ENCODE data around the gene ZMYND19.

The ZMYND19 gene

DNA sequence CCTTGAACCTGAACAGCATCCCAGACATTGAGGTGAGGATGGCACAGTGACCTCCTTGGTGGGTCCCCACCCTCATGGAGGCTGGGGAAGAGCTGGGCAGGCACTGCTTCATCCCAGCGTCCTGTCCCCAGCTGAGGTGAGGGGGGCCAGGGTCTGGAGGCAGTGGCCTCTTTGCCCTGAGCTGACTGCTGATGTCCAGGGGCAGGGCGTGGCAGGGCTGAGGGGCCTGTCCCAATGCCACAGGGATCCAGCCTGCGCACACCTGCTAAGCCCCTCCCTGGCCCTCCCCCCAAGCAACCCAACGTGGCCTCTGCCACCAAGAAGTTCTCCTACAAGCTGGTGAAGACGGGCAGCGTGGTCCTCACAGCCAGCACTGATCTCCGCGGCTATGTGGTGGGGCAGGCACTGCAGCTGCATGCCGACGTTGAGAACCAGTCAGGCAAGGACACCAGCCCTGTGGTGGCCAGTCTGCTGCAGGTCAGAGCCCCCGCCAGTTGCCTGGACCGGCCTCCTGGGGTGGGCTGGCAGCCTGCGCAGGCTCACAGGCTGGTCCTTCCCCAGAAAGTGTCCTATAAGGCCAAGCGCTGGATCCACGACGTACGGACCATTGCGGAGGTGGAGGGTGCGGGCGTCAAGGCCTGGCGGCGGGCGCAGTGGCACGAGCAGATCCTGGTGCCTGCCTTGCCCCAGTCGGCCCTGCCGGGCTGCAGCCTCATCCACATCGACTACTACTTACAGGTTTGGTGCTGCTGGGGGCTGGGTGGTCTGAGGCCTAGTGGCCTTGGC, 23.6 kb upstream of the ZMYND19 start:
- DNase-seq (ENCODE audit: low read depth), result no peak

DNA sequence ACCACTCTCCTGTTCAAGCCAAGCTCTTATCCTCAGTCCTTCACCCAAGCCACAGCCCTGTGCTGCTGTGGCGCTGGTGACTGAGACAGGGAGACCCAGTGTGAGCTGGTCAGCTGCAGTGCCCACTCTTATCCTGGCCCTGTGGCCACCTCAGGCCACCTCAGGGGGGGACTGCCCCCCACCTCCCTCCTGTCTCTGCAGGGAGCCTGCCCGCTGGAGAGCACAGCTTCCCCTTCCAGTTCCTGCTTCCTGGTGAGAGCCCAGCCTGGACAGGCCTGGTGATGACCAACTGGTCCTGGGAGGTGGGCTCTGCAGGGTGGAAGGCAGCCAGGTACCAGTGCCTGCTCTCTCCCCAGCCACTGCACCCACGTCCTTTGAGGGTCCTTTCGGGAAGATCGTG, 22.9 kb upstream of the ZMYND19 start:
- no peak for DNase-seq (ENCODE audit: low read depth)
- no peak overlapping the region for H3K4me3 ChIP-seq (ENCODE audit: low read depth, low read length)

More for the DNA sequence above, 23.6 kb upstream of the ZMYND19 start:
- TF ChIP-seq, protein P1, sequence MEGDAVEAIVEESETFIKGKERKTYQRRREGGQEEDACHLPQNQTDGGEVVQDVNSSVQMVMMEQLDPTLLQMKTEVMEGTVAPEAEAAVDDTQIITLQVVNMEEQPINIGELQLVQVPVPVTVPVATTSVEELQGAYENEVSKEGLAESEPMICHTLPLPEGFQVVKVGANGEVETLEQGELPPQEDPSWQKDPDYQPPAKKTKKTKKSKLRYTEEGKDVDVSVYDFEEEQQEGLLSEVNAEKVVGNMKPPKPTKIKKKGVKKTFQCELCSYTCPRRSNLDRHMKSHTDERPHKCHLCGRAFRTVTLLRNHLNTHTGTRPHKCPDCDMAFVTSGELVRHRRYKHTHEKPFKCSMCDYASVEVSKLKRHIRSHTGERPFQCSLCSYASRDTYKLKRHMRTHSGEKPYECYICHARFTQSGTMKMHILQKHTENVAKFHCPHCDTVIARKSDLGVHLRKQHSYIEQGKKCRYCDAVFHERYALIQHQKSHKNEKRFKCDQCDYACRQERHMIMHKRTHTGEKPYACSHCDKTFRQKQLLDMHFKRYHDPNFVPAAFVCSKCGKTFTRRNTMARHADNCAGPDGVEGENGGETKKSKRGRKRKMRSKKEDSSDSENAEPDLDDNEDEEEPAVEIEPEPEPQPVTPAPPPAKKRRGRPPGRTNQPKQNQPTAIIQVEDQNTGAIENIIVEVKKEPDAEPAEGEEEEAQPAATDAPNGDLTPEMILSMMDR (IDR thresholded peaks at IDR 0.05; ENCODE audit: insufficient read depth, low read depth, low read length, missing control alignments), result no peak
- no peak overlapping the region for H3K4me3 ChIP-seq (ENCODE audit: low read depth, low read length)

GRCh38 chr9:137612741-137613142, 22.4 kb upstream of the ZMYND19 start:
- H3K4me3 ChIP-seq (ENCODE audit: low read depth, low read length), result no peak overlapping the region
- DNase-seq (ENCODE audit: low read depth), result no peak
- TF ChIP-seq, protein P1 (IDR thresholded peaks at IDR 0.05; ENCODE audit: insufficient read depth, low read depth, low read length, missing control alignments), result no peak

More for the DNA sequence above, 22.9 kb upstream of the ZMYND19 start:
- TF ChIP-seq, protein P1 (IDR thresholded peaks at IDR 0.05; ENCODE audit: insufficient read depth, low read depth, low read length, missing control alignments), result no peak

GRCh38 chr9:137611623-137612609, 21.6 kb upstream of the ZMYND19 start:
- TF ChIP-seq, protein P1 (IDR thresholded peaks at IDR 0.05; ENCODE audit: insufficient read depth, low read depth, low read length, missing control alignments), result no peak
- H3K4me3 ChIP-seq (ENCODE audit: low read depth, low read length), result no peak overlapping the region
- DNase-seq (ENCODE audit: low read depth), result no peak

DNA sequence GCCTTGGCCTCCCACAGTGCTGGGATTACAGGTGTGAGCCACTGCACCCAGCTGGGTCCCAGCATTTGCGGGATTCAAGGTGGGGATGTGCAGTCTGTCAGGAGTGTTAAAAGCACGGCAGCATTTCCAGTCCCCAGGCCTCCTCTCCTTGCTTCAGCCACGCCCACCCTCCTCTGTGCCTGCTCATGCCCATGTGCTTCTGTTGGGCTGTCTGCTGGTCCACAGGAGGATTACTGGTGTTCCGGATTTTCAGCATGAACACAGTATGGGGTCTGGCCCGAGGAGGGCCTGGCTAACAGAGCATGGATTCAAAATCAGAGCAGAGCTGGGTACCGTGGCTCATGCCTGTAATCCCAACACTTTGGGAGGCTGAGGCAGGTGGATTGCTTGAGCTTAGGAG, 20.6 kb upstream of the ZMYND19 start:
- H3K4me3 ChIP-seq (ENCODE audit: low read depth, low read length), result no peak overlapping the region
- no peak for DNase-seq (ENCODE audit: low read depth)
- TF ChIP-seq, protein P1 (IDR thresholded peaks at IDR 0.05; ENCODE audit: insufficient read depth, low read depth, low read length, missing control alignments), result no peak

DNA sequence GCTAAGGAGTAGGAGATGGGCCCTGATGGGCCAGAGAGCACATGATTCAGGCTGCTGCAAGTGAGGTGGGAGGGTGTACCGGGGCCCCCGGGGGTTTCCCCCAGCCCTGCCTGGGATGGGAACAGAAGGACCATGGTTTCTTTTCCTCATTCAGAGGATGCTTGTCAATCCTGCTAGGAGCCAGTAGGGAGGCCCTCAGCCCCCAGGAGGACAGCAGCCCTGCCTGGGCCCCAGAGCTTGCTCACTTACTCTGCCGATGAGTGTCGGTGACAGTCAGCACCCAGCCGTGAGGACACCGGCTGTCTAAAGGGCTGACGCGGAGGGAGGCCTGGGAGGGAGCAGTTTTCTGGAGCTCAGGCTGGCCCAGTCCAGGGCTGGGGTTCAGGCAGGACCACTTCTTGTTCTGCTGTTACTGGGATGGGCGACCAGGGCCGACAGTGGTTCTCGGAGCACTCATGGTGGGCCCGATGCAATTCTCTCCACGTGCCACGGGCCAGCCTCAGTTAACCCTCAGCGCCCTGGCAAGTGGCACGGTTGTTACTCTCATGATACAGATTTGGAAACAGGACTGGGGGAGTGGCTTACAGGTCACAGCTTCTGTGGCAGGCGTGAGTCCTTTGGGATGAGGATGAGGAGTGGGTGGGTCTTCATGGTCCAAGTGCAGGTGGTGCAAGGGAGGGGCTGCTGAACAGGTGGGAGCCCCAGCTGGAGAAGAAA, 17.0 kb upstream of the ZMYND19 start:
- no peak overlapping the region for H3K4me3 ChIP-seq (ENCODE audit: low read depth, low read length)
- no peak for DNase-seq (ENCODE audit: low read depth)
- TF ChIP-seq, protein P1 (IDR thresholded peaks at IDR 0.05; ENCODE audit: insufficient read depth, low read depth, low read length, missing control alignments), result no peak
